Measurements from ENCODE around the gene SFSWAP. TPM values are rescaled to one million over a fixed set of nuclear protein-coding genes. Genes with fewer than 3 reads are reported as not detected.

The SFSWAP gene
- total RNA-seq, 1 experiment from 2014 or later: 50.4 TPM

DNA sequence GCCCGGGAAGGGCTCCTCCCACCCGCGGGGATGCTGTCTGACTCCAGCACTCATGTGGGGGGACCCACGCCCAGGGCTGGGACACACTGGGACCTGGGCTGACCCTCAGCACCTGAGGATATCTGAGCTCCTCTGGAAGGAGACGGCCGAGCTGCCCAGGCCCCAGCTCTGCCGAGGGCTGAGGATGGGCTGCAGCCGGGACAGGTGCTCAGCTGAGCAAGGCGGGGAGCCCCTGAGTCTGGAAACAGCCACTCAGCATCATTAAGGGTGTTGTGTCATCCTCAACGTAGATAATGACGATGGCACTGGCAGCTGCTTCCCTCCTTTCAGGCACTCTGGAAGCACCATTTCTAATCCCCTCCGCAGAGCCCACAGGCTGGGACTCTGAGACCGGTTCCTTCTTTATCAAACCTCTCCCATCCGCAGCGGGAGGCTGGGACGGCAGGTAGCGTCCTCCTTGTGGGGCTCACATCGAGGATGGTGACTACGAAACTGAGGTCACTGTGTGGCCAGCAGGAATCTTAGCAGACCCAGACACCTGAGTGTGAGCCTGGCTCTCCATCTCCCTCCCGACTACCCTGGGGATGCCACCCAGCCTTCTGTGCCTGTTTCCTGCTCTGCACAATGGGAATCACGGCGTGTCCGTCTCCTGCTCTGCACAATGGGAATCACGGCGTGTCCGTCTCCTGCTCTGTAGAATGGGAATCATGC, 26.7 kb upstream of the SFSWAP start:
- Histone ChIP-seq H3K4me1 (ENCODE audit: control insufficient read depth in 1 of 2, insufficient read depth in 2 of 2, low read length in 2 of 2) (peaks cover 0 to 8% of the 10 kb centered on the region in 2 experiments; a peak in 1 of 4 replicates), H4K20me1 (ENCODE audit: insufficient read depth) (no peaks in the 10 kb centered on the region), H3K27ac (ENCODE audit: low read depth, low read length) (no peak overlapping the region), H2AFZ (ENCODE audit: low read depth, low read length, poor library complexity, severe bottlenecking) (no peak overlapping the region), H3K9me3 (ENCODE audit: control insufficient read depth in 1 of 2, insufficient read depth in 1 of 2, low read depth in 1 of 2, low read length in 2 of 2) (no peaks in the 10 kb centered on the region), H3K9me2 (ENCODE audit: insufficient read depth) (no peaks in the 10 kb centered on the region), H3K79me2 (ENCODE audit: insufficient read depth, low read length) (no peaks in the 10 kb centered on the region), H3K9ac (ENCODE audit: low read length) (no peak overlapping the region), H3K36me3 (ENCODE audit: control insufficient read depth in 1 of 2, insufficient read depth in 2 of 2, low read length in 2 of 2) (no peaks in the 10 kb centered on the region), H3K4me3 (replicated peaks in 1 of 2; ENCODE audit: low read depth in 1 of 2, low read length in 2 of 2) (no peak overlapping the region), H3K27me3 (ENCODE audit: insufficient read depth, low read length) (no peaks in the 10 kb centered on the region), H3K4me2 (ENCODE audit: low read length) (no peak overlapping the region)
- no TSS peak for BruUV-seq (replicated peaks)
- CTCF ChIA-PET: no interaction called here
- DNase-seq (ENCODE audit: low read depth, low spot score) (no peak), ATAC-seq (no peak)
- RAD21 ChIA-PET (ENCODE audit: low non-redundant PET in 1 of 2, low total read pairs in 2 of 2, uncharacterized antibody in 2 of 2, unreplicated experiment in 2 of 2): no interaction called here
- intact Hi-C loops (cut with micrococcal nuclease): no loop called here
- no peak for TF ChIP-seq POLR2A (IDR thresholded peaks at IDR 0.05; ENCODE audit: borderline replicate concordance, extremely low read depth, insufficient read depth, insufficient read length)
- TF ChIP-seq, protein P1, sequence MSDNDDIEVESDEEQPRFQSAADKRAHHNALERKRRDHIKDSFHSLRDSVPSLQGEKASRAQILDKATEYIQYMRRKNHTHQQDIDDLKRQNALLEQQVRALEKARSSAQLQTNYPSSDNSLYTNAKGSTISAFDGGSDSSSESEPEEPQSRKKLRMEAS (IDR thresholded peaks at IDR 0.05): no peak
- TF ChIP-seq EGR1 (IDR thresholded peaks at IDR 0.05; ENCODE audit: low read depth): no peak
- TF ChIP-seq, protein P2, sequence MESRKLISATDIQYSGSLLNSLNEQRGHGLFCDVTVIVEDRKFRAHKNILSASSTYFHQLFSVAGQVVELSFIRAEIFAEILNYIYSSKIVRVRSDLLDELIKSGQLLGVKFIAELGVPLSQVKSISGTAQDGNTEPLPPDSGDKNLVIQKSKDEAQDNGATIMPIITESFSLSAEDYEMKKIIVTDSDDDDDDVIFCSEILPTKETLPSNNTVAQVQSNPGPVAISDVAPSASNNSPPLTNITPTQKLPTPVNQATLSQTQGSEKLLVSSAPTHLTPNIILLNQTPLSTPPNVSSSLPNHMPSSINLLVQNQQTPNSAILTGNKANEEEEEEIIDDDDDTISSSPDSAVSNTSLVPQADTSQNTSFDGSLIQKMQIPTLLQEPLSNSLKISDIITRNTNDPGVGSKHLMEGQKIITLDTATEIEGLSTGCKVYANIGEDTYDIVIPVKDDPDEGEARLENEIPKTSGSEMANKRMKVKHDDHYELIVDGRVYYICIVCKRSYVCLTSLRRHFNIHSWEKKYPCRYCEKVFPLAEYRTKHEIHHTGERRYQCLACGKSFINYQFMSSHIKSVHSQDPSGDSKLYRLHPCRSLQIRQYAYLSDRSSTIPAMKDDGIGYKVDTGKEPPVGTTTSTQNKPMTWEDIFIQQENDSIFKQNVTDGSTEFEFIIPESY (IDR thresholded peaks at IDR 0.05; ENCODE audit: extremely low read depth, insufficient replicate concordance, low read length): no peak
- TF ChIP-seq FOSL1 (IDR thresholded peaks at IDR 0.05; ENCODE audit: low read depth): no peak
- no peak for TF ChIP-seq EZH2phosphoT487 (IDR thresholded peaks at IDR 0.05; ENCODE audit: borderline replicate concordance)
- no peak for TF ChIP-seq ZFX (IDR thresholded peaks at IDR 0.05)
- TF ChIP-seq, protein P3, sequence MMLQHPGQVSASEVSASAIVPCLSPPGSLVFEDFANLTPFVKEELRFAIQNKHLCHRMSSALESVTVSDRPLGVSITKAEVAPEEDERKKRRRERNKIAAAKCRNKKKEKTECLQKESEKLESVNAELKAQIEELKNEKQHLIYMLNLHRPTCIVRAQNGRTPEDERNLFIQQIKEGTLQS (IDR thresholded peaks at IDR 0.05): no peak
- no peak for TF ChIP-seq CEBPB (IDR thresholded peaks at IDR 0.05; ENCODE audit: low read depth)
- TF ChIP-seq YY1 (IDR thresholded peaks at IDR 0.05; ENCODE audit: extremely low read depth, insufficient replicate concordance, low read depth, low read length): no peak
- no peak for TF ChIP-seq TCF7L2 (IDR thresholded peaks at IDR 0.05; ENCODE audit: borderline replicate concordance, extremely low read depth, insufficient read depth, insufficient read length)
- no peak for TF ChIP-seq SIN3A (IDR thresholded peaks at IDR 0.05; ENCODE audit: low read depth)
- TF ChIP-seq, protein P4, sequence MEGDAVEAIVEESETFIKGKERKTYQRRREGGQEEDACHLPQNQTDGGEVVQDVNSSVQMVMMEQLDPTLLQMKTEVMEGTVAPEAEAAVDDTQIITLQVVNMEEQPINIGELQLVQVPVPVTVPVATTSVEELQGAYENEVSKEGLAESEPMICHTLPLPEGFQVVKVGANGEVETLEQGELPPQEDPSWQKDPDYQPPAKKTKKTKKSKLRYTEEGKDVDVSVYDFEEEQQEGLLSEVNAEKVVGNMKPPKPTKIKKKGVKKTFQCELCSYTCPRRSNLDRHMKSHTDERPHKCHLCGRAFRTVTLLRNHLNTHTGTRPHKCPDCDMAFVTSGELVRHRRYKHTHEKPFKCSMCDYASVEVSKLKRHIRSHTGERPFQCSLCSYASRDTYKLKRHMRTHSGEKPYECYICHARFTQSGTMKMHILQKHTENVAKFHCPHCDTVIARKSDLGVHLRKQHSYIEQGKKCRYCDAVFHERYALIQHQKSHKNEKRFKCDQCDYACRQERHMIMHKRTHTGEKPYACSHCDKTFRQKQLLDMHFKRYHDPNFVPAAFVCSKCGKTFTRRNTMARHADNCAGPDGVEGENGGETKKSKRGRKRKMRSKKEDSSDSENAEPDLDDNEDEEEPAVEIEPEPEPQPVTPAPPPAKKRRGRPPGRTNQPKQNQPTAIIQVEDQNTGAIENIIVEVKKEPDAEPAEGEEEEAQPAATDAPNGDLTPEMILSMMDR (IDR thresholded peaks at IDR 0.05 in 2 of 3, conservative IDR thresholded peaks at IDR 0.05 in 1 of 3; ENCODE audit: borderline replicate concordance in 1 of 3, insufficient read depth in 1 of 3, low read depth in 2 of 3, low read length in 2 of 3): no peak
- TF ChIP-seq ELF1 (IDR thresholded peaks at IDR 0.05; ENCODE audit: borderline replicate concordance, low read depth): no peak
- TF ChIP-seq SRF (IDR thresholded peaks at IDR 0.05; ENCODE audit: low read depth): no peak
- no peak for TF ChIP-seq POLR2AphosphoS5 (IDR thresholded peaks at IDR 0.05; ENCODE audit: low read depth, low read length)
- TF ChIP-seq CBX3 (IDR thresholded peaks at IDR 0.05; ENCODE audit: low read depth): no peak
- TF ChIP-seq, protein P5, sequence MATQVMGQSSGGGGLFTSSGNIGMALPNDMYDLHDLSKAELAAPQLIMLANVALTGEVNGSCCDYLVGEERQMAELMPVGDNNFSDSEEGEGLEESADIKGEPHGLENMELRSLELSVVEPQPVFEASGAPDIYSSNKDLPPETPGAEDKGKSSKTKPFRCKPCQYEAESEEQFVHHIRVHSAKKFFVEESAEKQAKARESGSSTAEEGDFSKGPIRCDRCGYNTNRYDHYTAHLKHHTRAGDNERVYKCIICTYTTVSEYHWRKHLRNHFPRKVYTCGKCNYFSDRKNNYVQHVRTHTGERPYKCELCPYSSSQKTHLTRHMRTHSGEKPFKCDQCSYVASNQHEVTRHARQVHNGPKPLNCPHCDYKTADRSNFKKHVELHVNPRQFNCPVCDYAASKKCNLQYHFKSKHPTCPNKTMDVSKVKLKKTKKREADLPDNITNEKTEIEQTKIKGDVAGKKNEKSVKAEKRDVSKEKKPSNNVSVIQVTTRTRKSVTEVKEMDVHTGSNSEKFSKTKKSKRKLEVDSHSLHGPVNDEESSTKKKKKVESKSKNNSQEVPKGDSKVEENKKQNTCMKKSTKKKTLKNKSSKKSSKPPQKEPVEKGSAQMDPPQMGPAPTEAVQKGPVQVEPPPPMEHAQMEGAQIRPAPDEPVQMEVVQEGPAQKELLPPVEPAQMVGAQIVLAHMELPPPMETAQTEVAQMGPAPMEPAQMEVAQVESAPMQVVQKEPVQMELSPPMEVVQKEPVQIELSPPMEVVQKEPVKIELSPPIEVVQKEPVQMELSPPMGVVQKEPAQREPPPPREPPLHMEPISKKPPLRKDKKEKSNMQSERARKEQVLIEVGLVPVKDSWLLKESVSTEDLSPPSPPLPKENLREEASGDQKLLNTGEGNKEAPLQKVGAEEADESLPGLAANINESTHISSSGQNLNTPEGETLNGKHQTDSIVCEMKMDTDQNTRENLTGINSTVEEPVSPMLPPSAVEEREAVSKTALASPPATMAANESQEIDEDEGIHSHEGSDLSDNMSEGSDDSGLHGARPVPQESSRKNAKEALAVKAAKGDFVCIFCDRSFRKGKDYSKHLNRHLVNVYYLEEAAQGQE (IDR thresholded peaks at IDR 0.05; ENCODE audit: low read depth): no peak
- POLR2A ChIA-PET: no interaction called here
